ENCODE data around the gene TMEM187.

Gene TMEM187

GRCh38 chrX:153944800-153945150 is 27.8 kb upstream of the TMEM187 start:
- 0 out of 2 replicates have a peak overlapping the region, but pooled peaks have one; percentile 31 for H3K27ac ChIP-seq
- no peak for TF ChIP-seq ZFX (IDR thresholded peaks at IDR 0.05; ENCODE audit: borderline replicate concordance)
- TF ChIP-seq, protein P1, sequence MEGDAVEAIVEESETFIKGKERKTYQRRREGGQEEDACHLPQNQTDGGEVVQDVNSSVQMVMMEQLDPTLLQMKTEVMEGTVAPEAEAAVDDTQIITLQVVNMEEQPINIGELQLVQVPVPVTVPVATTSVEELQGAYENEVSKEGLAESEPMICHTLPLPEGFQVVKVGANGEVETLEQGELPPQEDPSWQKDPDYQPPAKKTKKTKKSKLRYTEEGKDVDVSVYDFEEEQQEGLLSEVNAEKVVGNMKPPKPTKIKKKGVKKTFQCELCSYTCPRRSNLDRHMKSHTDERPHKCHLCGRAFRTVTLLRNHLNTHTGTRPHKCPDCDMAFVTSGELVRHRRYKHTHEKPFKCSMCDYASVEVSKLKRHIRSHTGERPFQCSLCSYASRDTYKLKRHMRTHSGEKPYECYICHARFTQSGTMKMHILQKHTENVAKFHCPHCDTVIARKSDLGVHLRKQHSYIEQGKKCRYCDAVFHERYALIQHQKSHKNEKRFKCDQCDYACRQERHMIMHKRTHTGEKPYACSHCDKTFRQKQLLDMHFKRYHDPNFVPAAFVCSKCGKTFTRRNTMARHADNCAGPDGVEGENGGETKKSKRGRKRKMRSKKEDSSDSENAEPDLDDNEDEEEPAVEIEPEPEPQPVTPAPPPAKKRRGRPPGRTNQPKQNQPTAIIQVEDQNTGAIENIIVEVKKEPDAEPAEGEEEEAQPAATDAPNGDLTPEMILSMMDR (IDR thresholded peaks at IDR 0.05) = no peak

GRCh38 chrX:153945956-153946943 is 26.3 kb upstream of the TMEM187 start:
- TF ChIP-seq, protein P1 (IDR thresholded peaks at IDR 0.05) = no peak
- no peak for TF ChIP-seq ZFX (IDR thresholded peaks at IDR 0.05; ENCODE audit: borderline replicate concordance)
- H3K27ac ChIP-seq = 0 out of 2 replicates have a peak overlapping the region, but pooled peaks have one; percentile 18

DNA sequence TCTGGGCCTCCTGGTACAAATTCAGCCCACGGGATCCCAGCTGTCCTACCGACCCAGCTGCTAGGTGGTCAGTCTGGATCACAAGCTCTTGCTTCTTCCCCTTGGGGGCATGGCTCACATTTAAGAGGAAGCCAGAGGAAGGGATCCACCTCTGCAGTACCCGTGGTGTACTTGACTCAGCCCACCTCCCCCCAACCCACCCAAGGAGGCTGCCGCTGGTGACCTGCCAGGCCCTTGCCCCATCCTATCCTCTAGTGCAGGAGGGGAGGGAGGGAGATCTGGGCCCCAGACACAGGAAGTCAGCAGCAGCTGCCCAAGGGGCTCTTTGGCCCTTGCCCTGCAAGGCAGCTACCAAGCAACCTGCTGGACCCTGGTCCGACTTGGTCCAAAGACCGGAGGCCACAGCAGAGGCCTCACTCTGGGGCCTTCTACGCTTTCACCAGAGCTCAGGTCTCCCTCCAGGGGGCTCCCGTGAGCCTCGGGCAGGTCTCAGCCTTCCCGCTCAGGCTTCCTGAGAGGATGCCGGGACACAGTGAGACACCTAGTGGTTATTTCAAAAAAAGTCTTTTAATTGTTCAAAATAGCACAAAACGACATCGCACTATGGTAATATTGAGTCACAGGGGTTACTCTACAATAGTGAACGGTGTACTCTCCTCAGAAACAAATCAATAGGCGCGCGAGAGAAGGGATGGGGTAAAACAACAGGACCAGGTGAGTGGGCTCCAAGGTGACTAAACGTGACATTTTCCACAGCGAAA is 25.4 kb upstream of the TMEM187 start:
- H3K27ac ChIP-seq = 0 out of 2 replicates have a peak overlapping the region, but pooled peaks have one; percentile 18
- TF ChIP-seq, protein P1 (IDR thresholded peaks at IDR 0.05) = peak; percentile 90
- no peak for TF ChIP-seq ZFX (IDR thresholded peaks at IDR 0.05; ENCODE audit: borderline replicate concordance)

- H3K27ac ChIP-seq = no peak overlapping the region
- TF ChIP-seq, protein P1 (IDR thresholded peaks at IDR 0.05) = no peak
- TF ChIP-seq ZFX (IDR thresholded peaks at IDR 0.05; ENCODE audit: borderline replicate concordance) = no peak
These were observed 24.5 kb upstream of the TMEM187 start for GRCh38 chrX:153948002-153948466.

GRCh38 chrX:153948847-153949805 is 23.4 kb upstream of the TMEM187 start:
- no peak for TF ChIP-seq ZFX (IDR thresholded peaks at IDR 0.05; ENCODE audit: borderline replicate concordance)
- TF ChIP-seq, protein P1 (IDR thresholded peaks at IDR 0.05) = no peak
- H3K27ac ChIP-seq = no peak overlapping the region

DNA sequence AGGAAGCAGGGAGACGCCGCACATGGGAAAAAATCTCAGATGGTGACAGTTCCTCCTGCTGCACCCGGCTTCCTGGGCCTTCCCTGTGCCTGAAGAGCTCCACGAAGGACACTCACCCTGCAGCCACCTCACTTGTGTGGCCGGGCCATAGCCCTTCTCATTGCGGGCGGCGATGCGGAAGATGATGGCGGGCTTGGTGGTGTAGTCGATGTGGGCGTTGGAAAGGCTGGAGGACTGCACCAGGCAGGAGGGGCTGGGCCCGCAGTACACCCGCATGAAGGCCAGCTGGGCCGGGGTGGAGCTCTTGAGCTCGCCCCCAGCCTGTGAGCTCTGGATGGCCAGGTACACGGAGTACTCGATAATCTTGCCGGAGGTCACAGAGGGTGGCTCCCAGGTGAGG is 22.4 kb upstream of the TMEM187 start:
- H3K27ac ChIP-seq = no peak overlapping the region
- no peak for TF ChIP-seq ZFX (IDR thresholded peaks at IDR 0.05; ENCODE audit: borderline replicate concordance)
- TF ChIP-seq, protein P1 (IDR thresholded peaks at IDR 0.05) = no peak

Data from 22Rv1 (cell line).